RKO (cell line): ENCODE data around the gene NFATC2IP.
"Not testable (repeated sequence)": the region's sequence is repeated elsewhere in the genome, so short reads cannot be mapped to it uniquely, and the experiment has no call there.

Experiments used
- DNase-seq: peaks from one replicate; pipeline ENCODE4 v3.0.0-alpha.2; 2016; ENCODE audit warnings: low spot score

The NFATC2IP gene

GRCh38 chr16:28998837-28999236 is 48.1 kb downstream of the NFATC2IP start:
- DNase-seq = no peak

- no peak for DNase-seq
These were observed 48.8 kb downstream of the NFATC2IP start for GRCh38 chr16:28999577-28999976.

- DNase-seq = no peak
These were observed 49.3 kb downstream of the NFATC2IP start for GRCh38 chr16:29000019-29000418.

- DNase-seq = not testable (repeated sequence)
These were observed 53.9 kb downstream of the NFATC2IP start for GRCh38 chr16:29004496-29005139.

GRCh38 chr16:29007730-29008593 is 57.2 kb downstream of the NFATC2IP start:
- peak; percentile 71 for DNase-seq

- DNase-seq = no peak
These were observed 58.5 kb downstream of the NFATC2IP start for GRCh38 chr16:29009050-29009837.

- no peak for DNase-seq
These were observed 59.1 kb downstream of the NFATC2IP start for GRCh38 chr16:29009838-29010166.

- no peak for DNase-seq
These were observed 60.4 kb downstream of the NFATC2IP start for GRCh38 chr16:29011112-29011511.

- DNase-seq = no peak
These were observed 61.1 kb downstream of the NFATC2IP start for GRCh38 chr16:29011851-29012250.

GRCh38 chr16:29012913-29013553 is 62.3 kb downstream of the NFATC2IP start:
- no peak for DNase-seq

- no peak for DNase-seq
These were observed 63.9 kb downstream of the NFATC2IP start for GRCh38 chr16:29014561-29015069.
